Smooth muscle cell (in vitro differentiated cells): ENCODE measurements around the gene HHIP. TPM values are rescaled to one million over a fixed set of nuclear protein-coding genes. Genes with fewer than 3 reads are reported as not detected.

Experiments
- DNase-seq: peaks from one replicate; lab custom pipeline; 2025; ENCODE audit not compliant: unreplicated experiment; lab: John Stamatoyannopoulos, UW
- H2AFZ ChIP-seq: fragments of 200-600 bp; sonication (generic); 2 replicates; pipeline ENCODE4 v1.6.0; 2016; ENCODE audit warnings: antibody characterized with exemption, low read depth, mild to moderate bottlenecking
- H3F3A ChIP-seq: fragments of 200-600 bp; sonication (generic); 2 replicates; pipeline ENCODE4 v1.6.0; 2017; ENCODE audit warnings: antibody characterized with exemption, low read depth
- H3K27ac ChIP-seq: fragments of 200-600 bp; sonication (generic); 2 replicates; pipeline ENCODE4 v1.5.1; 2016; ENCODE audit warnings: low read depth, mild to moderate bottlenecking
- H3K27me3 ChIP-seq: fragments of 200-600 bp; sonication (generic); 2 replicates; pipeline ENCODE4 v1.6.1; 2016; ENCODE audit warnings: low read depth, mild to moderate bottlenecking
- H3K36me3 ChIP-seq: fragments of 200-600 bp; sonication (generic); 2 replicates; pipeline ENCODE4 v1.5.1; 2016; ENCODE audit warnings: low read depth
- H3K4me1 ChIP-seq: fragments of 200-600 bp; sonication (generic); 2 replicates; pipeline ENCODE4 v1.5.1; 2016; ENCODE audit warnings: low read depth
- H3K4me2 ChIP-seq: fragments of 200-600 bp; sonication (generic); 2 replicates; pipeline ENCODE4 v1.6.0; 2016; ENCODE audit warnings: mild to moderate bottlenecking
- H3K4me3 ChIP-seq: fragments of 200-600 bp; sonication (generic); 2 replicates; pipeline ENCODE4 v1.5.1; 2016; ENCODE audit warnings: mild to moderate bottlenecking
- H3K79me2 ChIP-seq: fragments of 200-600 bp; sonication (generic); 2 replicates; pipeline ENCODE4 v1.6.0; 2016; ENCODE audit warnings: low read depth, mild to moderate bottlenecking
- H3K9ac ChIP-seq: fragments of 200-600 bp; sonication (generic); 2 replicates; pipeline ENCODE4 v1.6.0; 2016; ENCODE audit warnings: low read depth
- H3K9me3 ChIP-seq: fragments of 200-600 bp; sonication (generic); replicated peaks from 2 replicates; pipeline ENCODE4 v1.5.1; 2016; ENCODE audit warnings: low read depth
- H4K20me1 ChIP-seq: fragments of 200-600 bp; sonication (generic); 2 replicates; pipeline ENCODE4 v1.6.0; 2016; ENCODE audit warnings: low read depth
- WGBS: methylation state at CpG from one replicate; pipeline ENCODE4 v1.1.7; 2016; ENCODE audit warnings: low lambda C conversion rate; 5-methylcytosine and 5-hydroxymethylcytosine counted together
- polyA plus RNA-seq: library from polyadenylated mRNA; unstranded; fragments of >200 nt; fragmentation: Nextera tagmentation; extraction: Ambion mirVana; gene quantifications from 2 replicates; pipeline ENCODE4 v1.2.1, GENCODE V29; 2016
- total RNA-seq: library from RNA; depleted of rRNA; stranded (reverse); fragments of >200 nt; gene quantifications from 2 replicates; pipeline ENCODE4 v1.2.3, GENCODE V29; 2014
- TF ChIP-seq, protein P1 (sequence below): fragments of 200-600 bp; sonication (generic); IDR thresholded peaks from 2 replicates; pipeline ENCODE4 v1.5.1; 2017; ENCODE audit warnings: borderline replicate concordance, mild to moderate bottlenecking, antibody characterized with exemption; ENCODE audit not compliant: insufficient read depth, poor library complexity, severe bottlenecking

HHIP gene
- total and polyA plus RNA-seq, 2 experiments from 2014 or later: 0.67 to 0.96 TPM

DNA sequence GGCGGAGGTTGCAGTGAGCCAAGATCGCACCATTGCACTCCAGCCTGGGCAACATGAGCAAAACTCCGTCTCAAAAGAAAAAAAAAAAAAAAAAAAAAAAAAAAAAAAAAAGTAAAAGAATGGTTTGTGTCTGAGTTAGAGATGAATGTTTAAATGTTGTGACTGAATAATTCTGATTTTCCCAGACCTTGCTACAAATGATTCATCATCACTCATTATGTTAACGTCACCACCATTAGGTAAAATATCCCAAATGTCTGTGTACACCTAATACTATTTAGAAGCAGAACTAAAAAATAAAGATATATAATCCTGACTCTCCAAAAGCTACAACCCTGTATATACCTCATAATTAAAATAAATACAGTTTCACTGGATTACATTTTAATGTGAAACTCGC, 70.8 kb downstream of the HHIP start:
- no peak overlapping the region for H3K27ac ChIP-seq

GRCh38 chr4:144718958-144719512, 73.1 kb downstream of the HHIP start:
- no peak overlapping the region for H3K27ac ChIP-seq
- WGBS: 55% methylated on average over 4 of the region's 4 CpGs
- no peak overlapping the region for H3K4me2 ChIP-seq
- H3K27me3 ChIP-seq: no peaks in the 10 kb centered on the region
- H3K4me3 ChIP-seq: no peak overlapping the region
- H3F3A ChIP-seq: no peaks in the 10 kb centered on the region
- no peaks in the 10 kb centered on the region for H3K36me3 ChIP-seq
- TF ChIP-seq, protein P1, sequence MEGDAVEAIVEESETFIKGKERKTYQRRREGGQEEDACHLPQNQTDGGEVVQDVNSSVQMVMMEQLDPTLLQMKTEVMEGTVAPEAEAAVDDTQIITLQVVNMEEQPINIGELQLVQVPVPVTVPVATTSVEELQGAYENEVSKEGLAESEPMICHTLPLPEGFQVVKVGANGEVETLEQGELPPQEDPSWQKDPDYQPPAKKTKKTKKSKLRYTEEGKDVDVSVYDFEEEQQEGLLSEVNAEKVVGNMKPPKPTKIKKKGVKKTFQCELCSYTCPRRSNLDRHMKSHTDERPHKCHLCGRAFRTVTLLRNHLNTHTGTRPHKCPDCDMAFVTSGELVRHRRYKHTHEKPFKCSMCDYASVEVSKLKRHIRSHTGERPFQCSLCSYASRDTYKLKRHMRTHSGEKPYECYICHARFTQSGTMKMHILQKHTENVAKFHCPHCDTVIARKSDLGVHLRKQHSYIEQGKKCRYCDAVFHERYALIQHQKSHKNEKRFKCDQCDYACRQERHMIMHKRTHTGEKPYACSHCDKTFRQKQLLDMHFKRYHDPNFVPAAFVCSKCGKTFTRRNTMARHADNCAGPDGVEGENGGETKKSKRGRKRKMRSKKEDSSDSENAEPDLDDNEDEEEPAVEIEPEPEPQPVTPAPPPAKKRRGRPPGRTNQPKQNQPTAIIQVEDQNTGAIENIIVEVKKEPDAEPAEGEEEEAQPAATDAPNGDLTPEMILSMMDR: no peak
- no peaks in the 10 kb centered on the region for H4K20me1 ChIP-seq
- no peak overlapping the region for H3K9ac ChIP-seq
- H3K79me2 ChIP-seq: no peaks in the 10 kb centered on the region
- H3K9me3 ChIP-seq: no peaks in the 10 kb centered on the region
- no peak for DNase-seq
- H2AFZ ChIP-seq: no peak overlapping the region
- no peaks in the 10 kb centered on the region for H3K4me1 ChIP-seq

More for the DNA sequence above, 70.8 kb downstream of the HHIP start:
- H3K4me1 ChIP-seq: no peaks in the 10 kb centered on the region
- no peaks in the 10 kb centered on the region for H4K20me1 ChIP-seq
- H2AFZ ChIP-seq: no peak overlapping the region
- H3K4me2 ChIP-seq: no peak overlapping the region
- H3K79me2 ChIP-seq: no peaks in the 10 kb centered on the region
- H3K27me3 ChIP-seq: no peaks in the 10 kb centered on the region
- no peak overlapping the region for H3K4me3 ChIP-seq
- TF ChIP-seq, protein P1: no peak
- no peaks in the 10 kb centered on the region for H3F3A ChIP-seq
- DNase-seq: no peak
- WGBS: 96% methylated on average over 5 of the region's 5 CpGs
- no peaks in the 10 kb centered on the region for H3K9me3 ChIP-seq
- no peak overlapping the region for H3K9ac ChIP-seq
- H3K36me3 ChIP-seq: no peaks in the 10 kb centered on the region

DNA sequence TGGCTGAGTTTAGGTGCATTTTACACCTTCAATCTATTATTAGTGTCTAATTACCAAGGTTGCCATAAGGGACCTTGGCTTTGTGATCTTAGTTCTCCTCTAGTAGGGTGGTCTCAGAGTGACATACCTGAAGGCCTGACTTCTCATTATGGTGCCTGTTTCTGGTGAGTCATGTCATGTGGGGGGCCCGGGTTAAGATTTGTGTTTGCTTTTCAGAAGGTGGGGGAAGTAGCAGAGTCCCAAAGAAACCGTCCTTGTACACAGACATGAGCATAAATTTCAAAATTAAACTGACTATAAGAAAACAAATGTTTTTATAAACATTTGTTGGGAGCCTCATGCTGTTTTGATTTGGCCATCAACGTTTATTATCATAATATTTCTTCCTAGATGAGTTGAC, 74.5 kb downstream of the HHIP start:
- 78% methylated on average over 3 of the region's 3 CpGs for WGBS
- Histone ChIP-seq H3K27ac (no peak overlapping the region), H3K79me2 (no peaks in the 10 kb centered on the region), H3K4me1 (no peaks in the 10 kb centered on the region), H3K9me3 (no peaks in the 10 kb centered on the region), H3F3A (no peaks in the 10 kb centered on the region), H3K4me2 (no peak overlapping the region), H4K20me1 (no peaks in the 10 kb centered on the region), H3K27me3 (no peaks in the 10 kb centered on the region), H3K4me3 (no peak overlapping the region), H3K9ac (no peak overlapping the region), H3K36me3 (no peaks in the 10 kb centered on the region), H2AFZ (no peak overlapping the region)
- TF ChIP-seq, protein P1: no peak
- DNase-seq: no peak

- Histone ChIP-seq H3K4me1 (no peaks in the 10 kb centered on the region), H3K36me3 (no peaks in the 10 kb centered on the region), H3K27me3 (no peaks in the 10 kb centered on the region), H3K27ac (no peak overlapping the region), H4K20me1 (no peaks in the 10 kb centered on the region), H3K4me2 (no peak overlapping the region), H3K9ac (no peak overlapping the region), H3K79me2 (no peaks in the 10 kb centered on the region), H2AFZ (no peak overlapping the region), H3K9me3 (no peaks in the 10 kb centered on the region), H3K4me3 (no peak overlapping the region), H3F3A (no peaks in the 10 kb centered on the region)
- no peak for DNase-seq
- TF ChIP-seq, protein P1: no peak
Observed at GRCh38 chr4:144721994-144722393, 76.0 kb downstream of the HHIP start.
